ENCODE data around the gene DNAH11. TPM values are rescaled to one million over a fixed set of nuclear protein-coding genes. Genes with fewer than 3 reads are reported as not detected.

The DNAH11 gene
- polyA plus RNA-seq, 1 donor from 2014 or later, result 0.16 TPM

DNA sequence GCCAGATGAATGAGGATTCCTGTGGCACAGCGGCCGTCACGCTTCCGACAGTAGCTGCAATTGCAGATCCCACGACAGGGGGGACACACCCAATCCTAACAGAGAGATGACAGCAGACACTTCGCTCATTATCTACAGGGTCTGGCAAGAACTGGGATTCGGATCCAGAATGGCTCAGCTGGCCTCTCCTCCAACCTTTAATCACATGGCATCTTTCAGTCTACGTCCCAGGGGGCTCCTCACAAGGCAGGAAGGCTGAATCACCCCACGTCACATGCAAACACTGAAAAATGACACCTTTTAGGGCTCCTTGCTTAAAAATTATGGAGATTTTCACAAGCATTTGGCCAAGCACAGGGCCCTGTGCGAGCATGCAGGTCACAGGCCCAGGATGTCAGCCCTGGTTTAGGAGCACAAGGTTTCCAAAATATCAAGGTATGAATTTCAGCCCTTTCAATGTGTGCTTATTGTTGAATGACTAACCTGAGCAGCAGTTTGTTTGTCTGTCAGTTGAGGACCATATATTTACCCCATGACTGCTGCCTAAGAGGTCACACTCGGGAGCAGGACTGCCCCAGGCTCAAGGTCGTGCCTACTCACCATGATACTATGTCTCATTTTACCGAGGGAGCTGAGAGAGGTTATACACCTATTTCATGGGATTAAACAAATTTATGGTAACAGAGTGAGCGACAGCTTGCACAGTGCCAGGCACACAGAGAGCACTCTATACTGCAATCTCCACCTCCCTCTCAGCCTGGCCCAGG lies 360.4 kb downstream of the DNAH11 start:
- Histone ChIP-seq H3K79me2 (replicated peaks; ENCODE audit: insufficient read depth, low read length) (no peaks in the 10 kb centered on the region), H3K4me2 (ENCODE audit: low read length) (no peak overlapping the region), H3K9me2 (ENCODE audit: insufficient read depth, low read length) (no peaks in the 10 kb centered on the region), H3K36me3 (ENCODE audit: insufficient read depth, low read length) (no peaks in the 10 kb centered on the region), H2AFZ (ENCODE audit: low read depth, low read length) (no peak overlapping the region), H4K20me1 (ENCODE audit: insufficient read depth) (no peaks in the 10 kb centered on the region), H3K4me3 (ENCODE audit: low read length) (no peak overlapping the region), H3K27ac (ENCODE audit: low read length) (no peak overlapping the region), H3K9ac (ENCODE audit: low read length) (no peak overlapping the region), H3K27me3 (ENCODE audit: insufficient read depth, low read depth, low read length) (no peaks in the 10 kb centered on the region), H3K9me3 (ENCODE audit: low read length) (no peaks in the 10 kb centered on the region), H3F3A (ENCODE audit: insufficient read depth, low read length, poor library complexity, severe bottlenecking) (no peaks in the 10 kb centered on the region)
- TF ChIP-seq EP300 (conservative IDR thresholded peaks at IDR 0.05; ENCODE audit: poor library complexity, severe bottlenecking) (no peak), TAF1 (IDR thresholded peaks at IDR 0.05; ENCODE audit: low read depth) (no peak), POLR2AphosphoS5 (IDR thresholded peaks at IDR 0.05) (no peak), MXI1 (conservative IDR thresholded peaks at IDR 0.05; ENCODE audit: poor library complexity, severe bottlenecking) (no peak), EZH2 (IDR thresholded peaks at IDR 0.05; ENCODE audit: borderline replicate concordance, insufficient read depth, low read length, poor library complexity, severe bottlenecking) (no peak), REST (IDR thresholded peaks at IDR 0.05; ENCODE audit: borderline replicate concordance) (no peak), RAD21 (conservative IDR thresholded peaks at IDR 0.05) (no peak), SMC3 (conservative IDR thresholded peaks at IDR 0.05; ENCODE audit: poor library complexity) (no peak)
- TF ChIP-seq, protein P1, sequence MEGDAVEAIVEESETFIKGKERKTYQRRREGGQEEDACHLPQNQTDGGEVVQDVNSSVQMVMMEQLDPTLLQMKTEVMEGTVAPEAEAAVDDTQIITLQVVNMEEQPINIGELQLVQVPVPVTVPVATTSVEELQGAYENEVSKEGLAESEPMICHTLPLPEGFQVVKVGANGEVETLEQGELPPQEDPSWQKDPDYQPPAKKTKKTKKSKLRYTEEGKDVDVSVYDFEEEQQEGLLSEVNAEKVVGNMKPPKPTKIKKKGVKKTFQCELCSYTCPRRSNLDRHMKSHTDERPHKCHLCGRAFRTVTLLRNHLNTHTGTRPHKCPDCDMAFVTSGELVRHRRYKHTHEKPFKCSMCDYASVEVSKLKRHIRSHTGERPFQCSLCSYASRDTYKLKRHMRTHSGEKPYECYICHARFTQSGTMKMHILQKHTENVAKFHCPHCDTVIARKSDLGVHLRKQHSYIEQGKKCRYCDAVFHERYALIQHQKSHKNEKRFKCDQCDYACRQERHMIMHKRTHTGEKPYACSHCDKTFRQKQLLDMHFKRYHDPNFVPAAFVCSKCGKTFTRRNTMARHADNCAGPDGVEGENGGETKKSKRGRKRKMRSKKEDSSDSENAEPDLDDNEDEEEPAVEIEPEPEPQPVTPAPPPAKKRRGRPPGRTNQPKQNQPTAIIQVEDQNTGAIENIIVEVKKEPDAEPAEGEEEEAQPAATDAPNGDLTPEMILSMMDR (IDR thresholded peaks at IDR 0.05; ENCODE audit: poor library complexity, severe bottlenecking), result no peak

DNA sequence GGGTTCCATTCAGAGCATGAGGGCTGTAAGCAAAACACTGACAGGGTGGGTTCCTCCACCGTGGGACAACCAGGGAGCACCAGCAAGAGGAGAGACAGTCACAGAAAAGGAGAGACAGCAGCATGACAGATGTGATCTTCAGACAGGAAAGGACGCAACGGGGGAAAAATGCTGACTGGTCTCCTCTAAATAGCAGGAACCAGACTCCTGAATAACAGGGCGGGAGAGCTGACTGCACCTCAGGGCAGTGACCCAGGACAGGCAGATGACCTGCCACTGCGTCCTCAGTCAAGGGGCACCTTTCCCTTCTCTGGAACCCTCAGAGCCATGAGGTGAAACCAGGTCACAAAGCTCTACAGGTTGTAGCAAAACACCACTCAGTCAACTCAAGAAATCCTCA lies 365.9 kb downstream of the DNAH11 start:
- Histone ChIP-seq H3K4me3 (ENCODE audit: low read length) (no peak overlapping the region), H3K9me3 (ENCODE audit: low read length) (no peaks in the 10 kb centered on the region), H3F3A (ENCODE audit: insufficient read depth, low read length, poor library complexity, severe bottlenecking) (no peaks in the 10 kb centered on the region), H3K9ac (ENCODE audit: low read length) (no peak overlapping the region), H3K4me2 (ENCODE audit: low read length) (no peak overlapping the region), H3K36me3 (ENCODE audit: insufficient read depth, low read length) (no peaks in the 10 kb centered on the region), H4K20me1 (ENCODE audit: insufficient read depth) (no peaks in the 10 kb centered on the region), H3K27ac (ENCODE audit: low read length) (no peak overlapping the region), H3K79me2 (replicated peaks; ENCODE audit: insufficient read depth, low read length) (no peaks in the 10 kb centered on the region), H3K27me3 (ENCODE audit: insufficient read depth, low read depth, low read length) (no peaks in the 10 kb centered on the region), H2AFZ (ENCODE audit: low read depth, low read length) (no peak overlapping the region), H3K9me2 (ENCODE audit: insufficient read depth, low read length) (no peaks in the 10 kb centered on the region)
- TF ChIP-seq, protein P1 (IDR thresholded peaks at IDR 0.05; ENCODE audit: poor library complexity, severe bottlenecking), result no peak
- TF ChIP-seq SMC3 (conservative IDR thresholded peaks at IDR 0.05; ENCODE audit: poor library complexity) (no peak), POLR2AphosphoS5 (IDR thresholded peaks at IDR 0.05) (no peak), EZH2 (IDR thresholded peaks at IDR 0.05; ENCODE audit: borderline replicate concordance, insufficient read depth, low read length, poor library complexity, severe bottlenecking) (no peak), EP300 (conservative IDR thresholded peaks at IDR 0.05; ENCODE audit: poor library complexity, severe bottlenecking) (no peak), TAF1 (IDR thresholded peaks at IDR 0.05; ENCODE audit: low read depth) (no peak), MXI1 (conservative IDR thresholded peaks at IDR 0.05; ENCODE audit: poor library complexity, severe bottlenecking) (no peak), REST (IDR thresholded peaks at IDR 0.05; ENCODE audit: borderline replicate concordance) (no peak), RAD21 (conservative IDR thresholded peaks at IDR 0.05) (no peak)

Data from neural cell (in vitro differentiated cells).